ENCODE results near the gene ATG4B. TPM values are rescaled to one million over a fixed set of nuclear protein-coding genes. Genes with fewer than 3 reads are reported as not detected.

ATG4B gene
- total RNA-seq, 1 experiment from 2014 or later, result 133 TPM

GRCh38 chr2:241632478-241633325 lies 4.8 kb upstream of the ATG4B start:
- Mint-ChIP-seq H3K36me3 (peaks cover 26% of the 10 kb centered on the region), H3K4me3 (no peak overlapping the region), H3K4me1 (peaks cover 5% of the 10 kb centered on the region), H3K9me3 (no peaks in the 10 kb centered on the region), H3K27me3 (ENCODE audit: low read depth) (no peaks in the 10 kb centered on the region), H3K27ac (no peak overlapping the region)
- ChIA-PET CTCF (no interaction called here), POLR2A (no interaction called here)
- no peak for DNase-seq (ENCODE audit: low spot score)
- no peak for TF ChIP-seq ZNF671 (CRISPR knock-in tag; IDR thresholded peaks at IDR 0.05)
- TF ChIP-seq ZNF232 (CRISPR knock-in tag; IDR thresholded peaks at IDR 0.05), result no peak
- TF ChIP-seq CREM (CRISPR knock-in tag; IDR thresholded peaks at IDR 0.05), result no peak
- TF ChIP-seq ATF3 (CRISPR knock-in tag; conservative IDR thresholded peaks at IDR 0.05), result no peak
- TF ChIP-seq JAZF1 (CRISPR knock-in tag; IDR thresholded peaks at IDR 0.05), result no peak
- TF ChIP-seq PRDM15 (CRISPR knock-in tag; IDR thresholded peaks at IDR 0.05), result no peak
- no peak for TF ChIP-seq TEAD4 (CRISPR knock-in tag; IDR thresholded peaks at IDR 0.05)
- no peak for TF ChIP-seq ZNF416 (CRISPR knock-in tag; IDR thresholded peaks at IDR 0.05)
- TF ChIP-seq, protein P1, sequence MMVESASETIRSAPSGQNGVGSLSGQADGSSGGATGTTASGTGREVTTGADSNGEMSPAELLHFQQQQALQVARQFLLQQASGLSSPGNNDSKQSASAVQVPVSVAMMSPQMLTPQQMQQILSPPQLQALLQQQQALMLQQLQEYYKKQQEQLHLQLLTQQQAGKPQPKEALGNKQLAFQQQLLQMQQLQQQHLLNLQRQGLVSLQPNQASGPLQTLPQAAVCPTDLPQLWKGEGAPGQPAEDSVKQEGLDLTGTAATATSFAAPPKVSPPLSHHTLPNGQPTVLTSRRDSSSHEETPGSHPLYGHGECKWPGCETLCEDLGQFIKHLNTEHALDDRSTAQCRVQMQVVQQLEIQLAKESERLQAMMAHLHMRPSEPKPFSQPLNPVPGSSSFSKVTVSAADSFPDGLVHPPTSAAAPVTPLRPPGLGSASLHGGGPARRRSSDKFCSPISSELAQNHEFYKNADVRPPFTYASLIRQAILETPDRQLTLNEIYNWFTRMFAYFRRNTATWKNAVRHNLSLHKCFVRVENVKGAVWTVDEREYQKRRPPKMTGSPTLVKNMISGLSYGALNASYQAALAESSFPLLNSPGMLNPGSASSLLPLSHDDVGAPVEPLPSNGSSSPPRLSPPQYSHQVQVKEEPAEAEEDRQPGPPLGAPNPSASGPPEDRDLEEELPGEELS (CRISPR knock-in tag; IDR thresholded peaks at IDR 0.05), result no peak
- no peak for TF ChIP-seq ZBTB21 (CRISPR knock-in tag; IDR thresholded peaks at IDR 0.05; ENCODE audit: borderline replicate concordance)
- TF ChIP-seq, protein P2, sequence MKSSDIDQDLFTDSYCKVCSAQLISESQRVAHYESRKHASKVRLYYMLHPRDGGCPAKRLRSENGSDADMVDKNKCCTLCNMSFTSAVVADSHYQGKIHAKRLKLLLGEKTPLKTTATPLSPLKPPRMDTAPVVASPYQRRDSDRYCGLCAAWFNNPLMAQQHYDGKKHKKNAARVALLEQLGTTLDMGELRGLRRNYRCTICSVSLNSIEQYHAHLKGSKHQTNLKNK (CRISPR knock-in tag; IDR thresholded peaks at IDR 0.05), result no peak
- TF ChIP-seq SP1 (CRISPR knock-in tag; conservative IDR thresholded peaks at IDR 0.05), result no peak
- TF ChIP-seq FOXP1 (CRISPR knock-in tag; IDR thresholded peaks at IDR 0.05; ENCODE audit: borderline replicate concordance), result no peak
- TF ChIP-seq ESRRA (CRISPR knock-in tag; IDR thresholded peaks at IDR 0.05; ENCODE audit: borderline replicate concordance), result no peak
- TF ChIP-seq ZNF396 (CRISPR knock-in tag; IDR thresholded peaks at IDR 0.05; ENCODE audit: borderline replicate concordance), result no peak
- ATAC-seq, result no peak

GRCh38 chr2:241633561-241633960 lies 3.9 kb upstream of the ATG4B start:
- ChIA-PET POLR2A (no interaction called here), CTCF (no interaction called here)
- ATAC-seq, result no peak
- Mint-ChIP-seq H3K4me3 (no peak overlapping the region), H3K27ac (no peak overlapping the region), H3K27me3 (ENCODE audit: low read depth) (no peaks in the 10 kb centered on the region), H3K4me1 (peaks cover 11% of the 10 kb centered on the region), H3K36me3 (peaks cover 28% of the 10 kb centered on the region), H3K9me3 (no peaks in the 10 kb centered on the region)
- no peak for DNase-seq (ENCODE audit: low spot score)
- TF ChIP-seq, protein P3, sequence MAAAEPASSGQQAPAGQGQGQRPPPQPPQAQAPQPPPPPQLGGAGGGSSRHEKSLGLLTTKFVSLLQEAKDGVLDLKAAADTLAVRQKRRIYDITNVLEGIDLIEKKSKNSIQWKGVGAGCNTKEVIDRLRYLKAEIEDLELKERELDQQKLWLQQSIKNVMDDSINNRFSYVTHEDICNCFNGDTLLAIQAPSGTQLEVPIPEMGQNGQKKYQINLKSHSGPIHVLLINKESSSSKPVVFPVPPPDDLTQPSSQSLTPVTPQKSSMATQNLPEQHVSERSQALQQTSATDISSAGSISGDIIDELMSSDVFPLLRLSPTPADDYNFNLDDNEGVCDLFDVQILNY (CRISPR knock-in tag; IDR thresholded peaks at IDR 0.05), result no peak
- TF ChIP-seq ESRRA (CRISPR knock-in tag; IDR thresholded peaks at IDR 0.05; ENCODE audit: borderline replicate concordance) (no peak), GRHL2 (CRISPR knock-in tag; IDR thresholded peaks at IDR 0.05; ENCODE audit: insufficient replicate concordance, severe bottlenecking) (no peak), IRF2 (CRISPR knock-in tag; IDR thresholded peaks at IDR 0.05; ENCODE audit: borderline replicate concordance, low read depth) (no peak), FOXP1 (CRISPR knock-in tag; IDR thresholded peaks at IDR 0.05; ENCODE audit: borderline replicate concordance) (no peak), E2F1 (CRISPR knock-in tag; IDR thresholded peaks at IDR 0.05) (no peak), ATF1 (CRISPR knock-in tag; IDR thresholded peaks at IDR 0.05) (no peak), NR1H2 (CRISPR knock-in tag; IDR thresholded peaks at IDR 0.05) (no peak), ZNF671 (CRISPR knock-in tag; IDR thresholded peaks at IDR 0.05) (no peak), FOXJ3 (CRISPR knock-in tag; IDR thresholded peaks at IDR 0.05; ENCODE audit: borderline replicate concordance) (no peak), TEAD1 (CRISPR knock-in tag; IDR thresholded peaks at IDR 0.05) (no peak), MLX (CRISPR knock-in tag; IDR thresholded peaks at IDR 0.05) (no peak)
